IPS-15b (cell line): ENCODE results near the gene ATOH1.
A peak's percentile ranks its signal among the peaks of the same experiment; 100 is the strongest.

Experiments
- H3K27me3 ChIP-seq: one replicate; pipeline ENCODE4 v1.6.1; 2013; ENCODE audit warnings: low read length; ENCODE audit not compliant: control insufficient read depth, insufficient read depth
- H3K36me3 ChIP-seq: one replicate; pipeline ENCODE4 v1.6.1; 2013; ENCODE audit warnings: low read length; ENCODE audit not compliant: control insufficient read depth, insufficient read depth
- H3K4me1 ChIP-seq: one replicate; pipeline ENCODE4 v1.6.1; 2013; ENCODE audit warnings: mild to moderate bottlenecking, low read length; ENCODE audit not compliant: control insufficient read depth, insufficient read depth
- H3K4me3 ChIP-seq: one replicate; pipeline ENCODE4 v1.5.1; 2013; ENCODE audit warnings: low read depth, low read length
- H3K9ac ChIP-seq: one replicate; pipeline ENCODE4 v1.6.1; 2013; ENCODE audit warnings: low read depth, mild to moderate bottlenecking, low read length
- H3K9me3 ChIP-seq: one replicate; pipeline ENCODE4 v1.6.1; 2013; ENCODE audit warnings: mild to moderate bottlenecking, low read length; ENCODE audit not compliant: control insufficient read depth, insufficient read depth

ATOH1 gene, protein sequence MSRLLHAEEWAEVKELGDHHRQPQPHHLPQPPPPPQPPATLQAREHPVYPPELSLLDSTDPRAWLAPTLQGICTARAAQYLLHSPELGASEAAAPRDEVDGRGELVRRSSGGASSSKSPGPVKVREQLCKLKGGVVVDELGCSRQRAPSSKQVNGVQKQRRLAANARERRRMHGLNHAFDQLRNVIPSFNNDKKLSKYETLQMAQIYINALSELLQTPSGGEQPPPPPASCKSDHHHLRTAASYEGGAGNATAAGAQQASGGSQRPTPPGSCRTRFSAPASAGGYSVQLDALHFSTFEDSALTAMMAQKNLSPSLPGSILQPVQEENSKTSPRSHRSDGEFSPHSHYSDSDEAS

DNA sequence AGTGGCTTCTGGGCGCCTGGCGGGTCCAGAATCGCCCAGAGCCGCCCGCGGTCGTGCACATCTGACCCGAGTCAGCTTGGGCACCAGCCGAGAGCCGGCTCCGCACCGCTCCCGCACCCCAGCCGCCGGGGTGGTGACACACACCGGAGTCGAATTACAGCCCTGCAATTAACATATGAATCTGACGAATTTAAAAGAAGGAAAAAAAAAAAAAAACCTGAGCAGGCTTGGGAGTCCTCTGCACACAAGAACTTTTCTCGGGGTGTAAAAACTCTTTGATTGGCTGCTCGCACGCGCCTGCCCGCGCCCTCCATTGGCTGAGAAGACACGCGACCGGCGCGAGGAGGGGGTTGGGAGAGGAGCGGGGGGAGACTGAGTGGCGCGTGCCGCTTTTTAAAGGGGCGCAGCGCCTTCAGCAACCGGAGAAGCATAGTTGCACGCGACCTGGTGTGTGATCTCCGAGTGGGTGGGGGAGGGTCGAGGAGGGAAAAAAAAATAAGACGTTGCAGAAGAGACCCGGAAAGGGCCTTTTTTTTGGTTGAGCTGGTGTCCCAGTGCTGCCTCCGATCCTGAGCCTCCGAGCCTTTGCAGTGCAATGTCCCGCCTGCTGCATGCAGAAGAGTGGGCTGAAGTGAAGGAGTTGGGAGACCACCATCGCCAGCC lies at the start of gene ATOH1:
TSS of gene ATOH1 (plus strand) at position 422 of the 663 bp plus-strand sequence. CDS start at position 596, 174 bp downstream.
- Histone ChIP-seq H3K4me3 (peak within 1 kb of the TSS; percentile 60), H3K4me1 (peaks cover 23% of the 10 kb centered on the region), H3K36me3 (no peaks in the 10 kb centered on the region), H3K9me3 (no peaks in the 10 kb centered on the region), H3K9ac (peak within 1 kb of the TSS; percentile 57), H3K27me3 (peaks cover 70% of the 10 kb centered on the region)

DNA sequence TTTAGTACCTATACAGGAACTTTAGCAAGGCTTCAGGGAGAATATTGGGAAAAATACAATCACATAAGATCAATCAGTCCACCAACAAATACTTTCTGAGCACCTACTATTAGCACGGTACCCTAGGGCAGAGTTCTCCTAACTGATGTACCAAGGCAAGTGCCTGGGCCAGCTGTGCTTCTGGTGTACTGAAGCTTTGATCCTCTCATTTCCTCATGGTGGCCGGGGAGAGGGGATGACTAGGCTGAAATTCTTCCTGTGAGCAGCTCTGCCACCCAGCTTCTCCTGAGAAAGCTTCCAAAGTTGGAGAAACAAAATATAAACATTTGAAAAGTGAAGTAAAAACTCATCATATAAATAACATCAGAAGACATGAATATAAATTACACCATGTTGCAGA lies 49.3 kb upstream of the ATOH1 start:
- H3K9me3 ChIP-seq: no peaks in the 10 kb centered on the region
- H3K36me3 ChIP-seq: no peaks in the 10 kb centered on the region
- no peak overlapping the region for H3K4me3 ChIP-seq
- H3K27me3 ChIP-seq: no peaks in the 10 kb centered on the region
- H3K4me1 ChIP-seq: peaks cover 7% of the 10 kb centered on the region
- no peak overlapping the region for H3K9ac ChIP-seq

DNA sequence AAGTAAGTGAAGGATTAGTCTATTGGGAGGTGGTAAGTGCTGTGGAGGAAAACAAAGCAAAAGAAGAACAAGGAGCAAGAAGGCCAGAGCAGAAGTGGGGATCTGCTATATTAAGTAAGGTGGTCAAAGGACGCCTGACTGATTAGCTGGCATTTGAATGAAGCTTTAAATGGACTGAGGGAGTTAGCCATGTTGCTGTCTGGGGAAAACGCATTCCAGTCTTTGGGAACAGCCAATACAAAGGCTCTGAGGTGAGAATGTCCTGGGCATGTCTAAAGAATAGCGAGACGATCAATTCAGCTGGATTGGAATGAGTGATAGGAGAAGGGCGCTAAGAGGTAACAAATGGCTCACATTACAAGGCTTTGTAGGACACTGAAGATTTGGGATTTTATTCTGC lies 48.5 kb upstream of the ATOH1 start:
- no peaks in the 10 kb centered on the region for H3K9me3 ChIP-seq
- no peaks in the 10 kb centered on the region for H3K36me3 ChIP-seq
- no peak overlapping the region for H3K9ac ChIP-seq
- peaks cover 7% of the 10 kb centered on the region for H3K4me1 ChIP-seq
- H3K27me3 ChIP-seq: no peaks in the 10 kb centered on the region
- H3K4me3 ChIP-seq: no peak overlapping the region

DNA sequence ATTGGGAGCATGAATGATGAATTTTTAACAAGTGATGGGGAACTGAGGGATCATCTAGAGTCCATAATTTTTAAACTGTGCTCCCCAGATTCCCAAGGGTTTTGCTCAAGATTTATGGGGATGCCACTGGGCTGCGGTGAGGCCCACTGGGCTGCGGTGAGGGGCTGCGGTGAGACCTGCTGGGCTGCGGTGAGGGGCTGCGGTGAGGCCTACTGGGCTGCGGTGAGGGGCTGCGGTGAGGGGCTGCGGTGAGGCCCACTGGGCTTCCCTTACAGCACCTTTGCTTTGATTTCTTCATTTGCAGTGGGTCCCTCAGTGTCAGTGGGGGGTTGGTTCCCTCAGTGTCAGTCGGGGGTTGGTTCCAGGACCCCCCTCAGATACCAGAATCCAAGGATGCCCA lies 47.4 kb upstream of the ATOH1 start:
- Histone ChIP-seq H3K9ac (no peak overlapping the region), H3K27me3 (no peaks in the 10 kb centered on the region), H3K9me3 (no peaks in the 10 kb centered on the region), H3K36me3 (no peaks in the 10 kb centered on the region), H3K4me1 (peaks cover 12% of the 10 kb centered on the region), H3K4me3 (no peak overlapping the region)

DNA sequence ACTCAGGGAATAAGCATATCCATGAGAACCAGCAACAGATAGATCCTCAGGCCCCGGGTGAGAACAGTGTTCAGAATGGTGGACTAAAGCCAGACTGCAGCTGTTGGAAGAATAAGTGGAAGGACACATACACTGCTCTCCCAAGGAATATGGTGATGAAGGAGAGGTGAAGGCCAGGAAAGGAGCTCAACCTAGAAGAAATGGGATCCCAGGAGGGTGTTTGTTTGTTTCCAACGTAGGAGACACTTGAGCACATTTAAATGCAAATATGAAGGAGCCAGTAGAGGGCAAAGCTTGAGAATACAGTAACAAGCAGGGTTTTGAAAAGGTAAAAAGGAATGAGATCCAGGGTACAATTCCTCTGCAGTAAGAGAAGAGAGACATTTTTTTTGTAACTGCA lies 42.4 kb upstream of the ATOH1 start:
- H3K36me3 ChIP-seq: no peaks in the 10 kb centered on the region
- no peak overlapping the region for H3K9ac ChIP-seq

DNA sequence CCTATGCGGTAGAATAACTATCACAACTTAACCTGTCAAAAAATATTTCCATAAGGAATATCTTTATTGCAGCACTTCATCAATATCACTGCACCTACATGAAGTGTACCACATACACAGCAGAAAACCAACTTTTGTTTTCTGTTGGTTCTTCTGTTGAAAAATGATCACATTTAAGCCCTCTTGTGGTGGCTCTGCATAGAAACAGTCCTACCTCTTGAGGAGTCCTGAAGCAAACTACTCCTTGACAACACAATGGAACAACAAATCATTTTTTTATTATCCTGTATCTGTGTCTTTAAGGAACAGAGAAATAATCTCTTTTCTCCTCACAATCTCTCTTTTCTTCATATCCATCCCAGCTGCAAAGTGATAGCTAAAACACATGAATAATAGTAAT lies 39.8 kb upstream of the ATOH1 start:
- Histone ChIP-seq H3K36me3 (no peaks in the 10 kb centered on the region), H3K4me1 (peaks cover 16% of the 10 kb centered on the region), H3K9me3 (no peaks in the 10 kb centered on the region), H3K27me3 (no peaks in the 10 kb centered on the region), H3K9ac (no peak overlapping the region), H3K4me3 (no peak overlapping the region)

More for the DNA sequence above, 42.4 kb upstream of the ATOH1 start:
- Histone ChIP-seq H3K9me3 (no peaks in the 10 kb centered on the region), H3K27me3 (no peaks in the 10 kb centered on the region), H3K4me1 (peaks cover 8% of the 10 kb centered on the region), H3K4me3 (no peak overlapping the region)

DNA sequence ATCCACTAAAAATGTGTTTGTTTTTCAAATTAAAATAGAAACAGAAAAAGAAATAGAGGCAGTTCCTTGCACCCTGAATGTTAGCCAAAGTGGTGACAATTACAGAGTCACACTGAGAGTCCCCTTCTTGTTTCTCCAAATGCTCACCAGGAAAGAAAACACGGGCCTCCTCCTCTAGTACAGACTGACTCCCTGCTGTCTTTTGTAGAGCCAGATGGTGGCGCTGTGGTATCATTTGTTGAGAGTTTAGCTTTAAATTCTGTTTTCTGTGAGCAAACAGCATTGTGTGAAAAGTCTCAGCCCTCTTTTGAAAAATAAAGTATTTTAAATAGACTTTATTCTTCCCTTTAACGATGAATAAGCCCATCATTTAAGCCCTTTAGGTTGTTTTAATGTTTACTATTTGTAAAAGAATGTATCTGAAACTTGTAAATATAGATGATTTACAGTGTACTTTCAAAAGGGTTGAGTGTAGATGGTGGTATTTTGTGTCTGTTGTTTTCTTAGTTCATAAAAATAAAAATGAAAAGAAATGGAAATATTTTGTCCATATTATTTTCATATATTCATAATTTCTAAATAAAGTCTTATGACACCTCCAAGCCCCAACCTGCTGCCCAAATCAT lies 36.9 kb upstream of the ATOH1 start:
- Histone ChIP-seq H3K36me3 (no peaks in the 10 kb centered on the region), H3K4me1 (peaks cover 8% of the 10 kb centered on the region), H3K27me3 (no peaks in the 10 kb centered on the region), H3K4me3 (no peak overlapping the region), H3K9me3 (no peaks in the 10 kb centered on the region), H3K9ac (no peak overlapping the region)

DNA sequence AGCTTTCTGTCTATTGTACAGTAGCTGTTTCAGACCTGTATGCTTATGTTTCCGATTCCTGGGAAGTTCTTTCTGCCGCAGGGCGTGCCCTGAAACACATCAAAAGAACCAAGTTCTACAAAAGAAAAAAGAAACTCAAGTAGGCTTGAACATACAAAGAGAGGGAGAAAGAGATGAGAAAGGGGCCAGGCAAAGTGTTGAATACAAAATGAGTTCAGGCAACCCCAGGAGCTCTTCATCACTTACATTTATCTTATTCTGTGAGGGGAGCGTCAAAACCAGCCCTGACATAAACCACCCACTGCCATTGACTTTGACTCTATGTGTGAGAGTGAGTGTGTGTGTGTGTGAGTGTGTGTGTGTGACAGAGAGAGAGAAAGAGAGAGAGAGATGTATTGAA lies 26.5 kb upstream of the ATOH1 start:
- H3K27me3 ChIP-seq: no peaks in the 10 kb centered on the region
- no peaks in the 10 kb centered on the region for H3K36me3 ChIP-seq
- H3K4me1 ChIP-seq: no peaks in the 10 kb centered on the region
- no peak overlapping the region for H3K4me3 ChIP-seq
- H3K9me3 ChIP-seq: no peaks in the 10 kb centered on the region
- no peak overlapping the region for H3K9ac ChIP-seq

DNA sequence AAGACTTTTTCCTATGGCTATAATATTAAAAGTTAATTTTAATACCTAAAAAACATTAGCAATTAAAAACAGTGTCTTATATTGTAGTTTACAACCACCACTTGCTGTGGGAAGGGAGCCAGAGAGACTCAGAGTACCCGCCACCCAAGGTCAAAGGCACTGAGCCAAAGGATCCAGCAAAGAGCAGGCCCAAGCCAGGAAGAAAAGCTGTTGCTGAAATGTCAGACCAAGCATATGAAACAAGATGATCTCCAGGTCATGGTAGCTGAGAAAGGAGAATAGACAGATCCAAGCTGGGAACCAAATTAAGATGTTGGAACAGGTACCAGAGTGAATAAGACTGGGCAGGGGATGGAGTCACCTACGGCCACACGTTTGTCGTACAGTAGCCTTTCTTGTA lies 18.8 kb upstream of the ATOH1 start:
- Histone ChIP-seq H3K27me3 (no peaks in the 10 kb centered on the region), H3K36me3 (no peaks in the 10 kb centered on the region), H3K4me1 (peaks cover 11% of the 10 kb centered on the region), H3K9me3 (no peaks in the 10 kb centered on the region), H3K4me3 (no peak overlapping the region), H3K9ac (no peak overlapping the region)

DNA sequence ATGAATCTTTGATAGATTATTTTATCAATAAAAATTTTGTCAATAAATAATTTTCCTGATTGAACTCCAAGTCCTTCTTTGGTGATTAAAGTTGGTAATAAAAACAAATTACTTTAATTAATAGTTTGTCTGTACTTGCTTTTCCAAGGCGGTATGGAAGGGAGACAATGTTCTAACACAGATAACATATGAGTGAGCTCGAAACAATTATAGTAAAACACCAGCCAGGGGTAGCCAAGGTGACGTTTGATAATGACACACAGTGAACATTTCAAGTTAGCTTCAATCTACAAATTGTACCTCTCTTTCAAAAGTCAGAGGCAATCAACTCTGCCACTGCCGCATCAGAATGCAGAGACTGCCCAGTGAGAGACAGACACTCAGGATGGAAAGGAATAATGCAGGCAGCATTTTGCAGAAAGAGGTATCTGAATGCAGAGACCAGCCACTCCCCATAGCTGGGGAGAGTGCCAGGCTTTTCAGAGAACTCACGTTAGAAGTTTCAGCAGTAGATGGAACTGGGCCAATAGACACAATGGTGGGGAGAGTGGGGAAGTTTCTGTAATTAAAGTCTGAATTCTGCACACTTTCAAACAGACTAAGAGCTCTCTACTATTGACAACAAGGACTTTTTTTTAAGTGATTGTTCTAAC lies 18.1 kb upstream of the ATOH1 start:
- Histone ChIP-seq H3K9ac (no peak overlapping the region), H3K9me3 (no peaks in the 10 kb centered on the region), H3K4me3 (no peak overlapping the region), H3K27me3 (no peaks in the 10 kb centered on the region), H3K36me3 (no peaks in the 10 kb centered on the region), H3K4me1 (peaks cover 15% of the 10 kb centered on the region)

DNA sequence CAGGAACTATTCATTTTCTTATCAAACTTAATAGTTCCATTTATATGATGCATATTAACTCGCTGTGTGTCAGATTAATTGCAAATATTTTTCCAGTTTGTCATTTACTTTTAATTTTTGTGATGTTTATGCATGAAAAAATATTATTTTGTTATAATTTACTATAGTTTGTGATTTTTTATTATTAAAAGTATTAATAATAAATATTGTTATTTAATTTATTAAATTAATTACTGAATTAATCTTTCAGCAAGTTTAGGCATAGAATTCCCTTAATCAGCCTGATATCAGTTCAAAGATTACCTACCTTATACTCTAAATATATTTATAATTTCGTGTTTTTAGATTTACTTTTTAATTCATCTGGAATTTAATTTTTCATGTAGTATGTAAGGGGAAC lies 15.5 kb upstream of the ATOH1 start:
- Histone ChIP-seq H3K9ac (no peak overlapping the region), H3K9me3 (no peaks in the 10 kb centered on the region), H3K36me3 (no peaks in the 10 kb centered on the region), H3K27me3 (no peaks in the 10 kb centered on the region), H3K4me3 (no peak overlapping the region), H3K4me1 (peaks cover 15% of the 10 kb centered on the region)
